HG03439 (cell line): ENCODE data around the gene PNPLA2.

Source experiments
- ATAC-seq: cut with Tn5 transposase; IDR thresholded peaks from one replicate; pipeline ENCODE4 v1.9.1; 2021; ENCODE audit warnings: mild to moderate bottlenecking, moderate library complexity; ENCODE audit not compliant: unreplicated experiment

PNPLA2 gene

GRCh38 chr11:829847-830294 lies 11.2 kb downstream of the PNPLA2 start:
- ATAC-seq: no peak

- peak; percentile 28 for ATAC-seq
Measured at GRCh38 chr11:830295-831117, 11.8 kb downstream of the PNPLA2 start.

DNA sequence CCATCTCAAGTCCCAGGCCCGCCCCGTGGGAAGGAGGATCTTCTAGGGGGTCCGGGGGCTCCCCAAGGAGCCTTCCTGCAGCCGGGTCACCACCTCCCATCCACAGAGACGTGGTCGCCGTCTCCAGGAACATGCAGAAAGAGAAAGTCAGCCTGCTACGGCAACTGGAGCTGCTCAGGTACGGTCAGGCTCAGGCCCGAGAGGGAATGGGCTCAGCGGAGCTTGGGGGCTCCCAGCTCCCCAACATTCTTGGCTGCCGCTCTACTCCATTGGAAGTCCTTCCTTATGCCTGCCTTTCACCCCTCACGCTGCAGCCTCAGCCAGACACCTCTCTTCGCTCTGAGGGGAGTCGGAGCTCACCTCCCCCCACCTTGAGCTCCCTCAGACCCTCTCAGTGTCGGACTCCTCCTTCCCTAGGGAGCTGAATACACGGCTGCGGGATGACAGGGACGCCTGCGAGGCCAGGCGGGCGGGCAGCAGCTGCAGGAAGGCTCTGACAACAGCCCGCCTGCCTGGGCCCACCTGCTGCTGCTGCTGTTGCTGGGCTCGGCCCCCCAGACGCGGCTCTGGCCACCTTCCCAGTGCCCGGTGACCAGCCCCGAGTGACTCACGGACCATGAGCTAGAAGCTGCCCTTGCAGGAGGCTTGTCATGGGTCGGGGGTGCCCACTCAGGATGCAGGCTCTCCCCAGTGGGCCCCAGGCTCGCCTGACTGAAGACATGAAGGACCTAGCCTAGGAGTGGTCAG lies 12.6 kb downstream of the PNPLA2 start:
- ATAC-seq: no peak

GRCh38 chr11:831961-832528 lies 13.3 kb downstream of the PNPLA2 start:
- ATAC-seq: no peak

- ATAC-seq: peak; percentile 42
Measured at GRCh38 chr11:832529-833113, 13.9 kb downstream of the PNPLA2 start, which contains the start of gene CD151. Gene CD151, plus strand, starts transcription at chr11:832952. Its CDS starts 3,118 bp downstream, at chr11:836070.

DNA sequence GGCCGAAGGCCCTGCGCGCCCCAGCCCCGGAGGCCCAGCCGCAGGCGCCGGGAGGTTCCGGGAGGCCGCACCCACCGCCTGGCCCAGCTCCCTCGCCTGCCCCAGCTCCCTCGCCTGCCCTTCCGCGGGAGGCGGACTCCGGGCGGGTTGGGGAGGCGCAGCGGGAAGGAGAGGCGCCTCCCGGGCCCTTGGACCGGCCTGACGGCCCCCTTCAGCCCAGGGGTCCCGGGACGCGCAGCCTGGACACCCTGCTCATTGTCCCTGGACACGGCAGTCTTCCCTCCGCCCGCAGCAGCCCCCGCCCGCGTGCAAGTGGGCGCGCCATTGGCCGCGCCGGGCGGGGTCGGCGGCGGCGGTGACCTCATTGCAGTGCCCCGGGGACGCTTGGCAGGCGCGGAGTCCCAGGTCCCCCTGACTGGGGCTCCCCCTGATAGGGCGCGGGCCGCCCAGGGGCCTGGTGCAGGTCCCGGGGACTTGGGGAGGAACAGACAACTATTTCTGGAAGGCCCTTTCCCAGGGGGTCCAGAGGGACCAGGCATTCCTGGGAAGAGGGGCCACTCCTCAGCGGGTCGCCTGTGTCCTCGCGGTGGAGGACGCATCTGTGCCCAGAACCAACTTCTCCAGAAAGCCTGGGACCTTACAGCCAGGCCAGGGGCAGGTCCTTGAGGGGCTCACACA lies 14.5 kb downstream of the PNPLA2 start:
- peak; percentile 6 for ATAC-seq

GRCh38 chr11:833849-834311 lies 15.2 kb downstream of the PNPLA2 start:
- ATAC-seq: no peak

- no peak for ATAC-seq
Measured at GRCh38 chr11:834371-835316, 15.9 kb downstream of the PNPLA2 start.

GRCh38 chr11:836274-836673 lies 17.6 kb downstream of the PNPLA2 start:
- no peak for ATAC-seq

- ATAC-seq: no peak
Measured at GRCh38 chr11:836700-837099, 18.0 kb downstream of the PNPLA2 start.

DNA sequence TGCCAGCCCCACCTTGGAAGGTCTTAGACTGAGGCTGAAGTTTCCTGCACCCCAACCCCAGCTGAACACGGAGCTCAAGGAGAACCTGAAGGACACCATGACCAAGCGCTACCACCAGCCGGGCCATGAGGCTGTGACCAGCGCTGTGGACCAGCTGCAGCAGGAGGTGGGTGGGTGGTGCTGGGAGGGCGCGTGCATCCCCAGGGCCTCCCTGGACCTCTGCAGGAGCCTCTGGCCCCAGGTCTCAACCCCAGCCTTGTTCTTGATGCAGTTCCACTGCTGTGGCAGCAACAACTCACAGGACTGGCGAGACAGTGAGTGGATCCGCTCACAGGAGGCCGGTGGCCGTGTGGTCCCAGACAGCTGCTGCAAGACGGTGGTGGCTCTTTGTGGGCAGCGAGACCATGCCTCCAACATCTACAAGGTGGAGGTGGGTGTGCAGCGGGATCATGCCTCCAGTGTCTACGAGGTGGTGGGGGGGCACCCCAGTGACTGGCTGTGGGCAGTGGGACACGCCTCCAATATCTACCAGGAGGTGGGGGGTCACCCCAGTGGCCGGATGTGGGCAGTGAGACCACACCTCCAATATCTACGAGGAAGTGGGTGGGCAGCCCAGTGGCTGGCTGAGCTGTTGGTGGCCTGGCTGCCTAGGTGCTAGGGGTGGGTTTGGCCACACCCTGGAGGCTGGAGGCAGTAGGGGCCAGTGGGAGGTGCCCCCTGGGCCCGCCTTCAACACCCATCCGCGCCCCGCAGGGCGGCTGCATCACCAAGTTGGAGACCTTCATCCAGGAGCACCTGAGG lies 18.7 kb downstream of the PNPLA2 start:
- no peak for ATAC-seq

DNA sequence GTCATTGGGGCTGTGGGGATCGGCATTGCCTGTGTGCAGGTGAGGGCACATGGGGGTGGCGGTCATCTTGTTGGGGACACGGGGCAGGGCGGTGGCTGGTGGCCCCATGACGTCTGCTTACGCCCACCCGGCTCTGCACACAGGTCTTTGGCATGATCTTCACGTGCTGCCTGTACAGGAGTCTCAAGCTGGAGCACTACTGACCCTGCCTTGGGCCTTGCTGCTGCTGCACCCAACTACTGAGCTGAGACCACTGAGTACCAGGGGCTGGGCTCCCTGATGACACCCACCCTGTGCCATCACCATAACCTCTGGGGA lies 19.2 kb downstream of the PNPLA2 start:
- ATAC-seq: no peak

- no peak for ATAC-seq
Measured at GRCh38 chr11:838441-839279, 19.9 kb downstream of the PNPLA2 start.

DNA sequence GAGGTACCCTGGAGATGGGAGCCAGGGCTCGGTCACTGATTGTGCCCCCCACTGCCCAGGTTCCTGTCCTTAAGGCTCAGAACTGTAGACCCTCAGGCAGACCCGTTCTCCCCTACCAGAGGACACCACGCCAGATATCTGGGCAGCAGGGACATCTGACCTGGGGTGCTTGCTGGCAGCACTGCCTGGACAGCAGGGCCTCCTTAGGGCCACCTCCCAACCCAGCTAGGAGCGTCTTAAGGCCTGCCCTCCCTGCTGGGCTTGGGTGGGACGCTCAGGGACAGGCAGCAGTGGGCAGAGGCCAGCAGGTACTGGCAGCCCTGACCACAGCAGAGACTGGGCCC lies 20.5 kb downstream of the PNPLA2 start:
- no peak for ATAC-seq

DNA sequence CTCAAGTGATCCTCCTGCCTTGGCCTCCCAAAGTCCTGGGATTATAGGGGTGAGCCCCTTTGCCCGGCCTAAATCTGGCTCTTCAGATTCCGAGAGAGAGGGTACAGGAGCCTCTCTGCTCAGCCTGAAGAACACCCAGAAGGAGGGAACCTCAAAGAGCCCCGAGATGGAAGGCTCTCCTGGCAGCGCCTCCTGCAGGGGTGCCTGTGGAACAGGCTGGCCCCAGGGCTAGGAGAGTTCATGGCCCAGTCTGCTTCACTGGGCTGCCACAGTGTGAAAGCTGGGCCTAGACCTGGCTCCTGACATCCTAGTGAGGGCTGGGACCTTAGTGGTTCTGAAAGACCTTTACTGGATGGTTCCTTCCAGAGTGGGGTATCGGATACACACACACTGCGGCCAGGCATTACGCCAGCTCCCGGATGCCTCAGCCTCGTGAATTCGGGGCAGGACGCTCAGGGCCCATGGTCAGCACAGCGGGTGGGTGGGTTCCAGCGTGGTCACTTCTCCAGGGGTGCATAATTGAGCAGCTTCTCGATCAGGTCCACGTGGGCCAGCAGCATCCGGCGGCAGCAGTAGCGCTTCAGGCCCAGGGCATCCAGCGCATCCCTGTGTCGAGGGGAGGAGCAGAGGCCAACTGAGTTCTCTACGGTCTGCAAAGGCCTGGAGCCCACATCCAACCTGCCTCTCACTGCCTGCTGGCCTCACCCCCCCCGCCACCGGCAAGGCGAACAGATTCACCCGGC lies 21.3 kb downstream of the PNPLA2 start:
- no peak for ATAC-seq

GRCh38 chr11:841981-842369 lies 23.3 kb downstream of the PNPLA2 start:
- ATAC-seq: no peak

DNA sequence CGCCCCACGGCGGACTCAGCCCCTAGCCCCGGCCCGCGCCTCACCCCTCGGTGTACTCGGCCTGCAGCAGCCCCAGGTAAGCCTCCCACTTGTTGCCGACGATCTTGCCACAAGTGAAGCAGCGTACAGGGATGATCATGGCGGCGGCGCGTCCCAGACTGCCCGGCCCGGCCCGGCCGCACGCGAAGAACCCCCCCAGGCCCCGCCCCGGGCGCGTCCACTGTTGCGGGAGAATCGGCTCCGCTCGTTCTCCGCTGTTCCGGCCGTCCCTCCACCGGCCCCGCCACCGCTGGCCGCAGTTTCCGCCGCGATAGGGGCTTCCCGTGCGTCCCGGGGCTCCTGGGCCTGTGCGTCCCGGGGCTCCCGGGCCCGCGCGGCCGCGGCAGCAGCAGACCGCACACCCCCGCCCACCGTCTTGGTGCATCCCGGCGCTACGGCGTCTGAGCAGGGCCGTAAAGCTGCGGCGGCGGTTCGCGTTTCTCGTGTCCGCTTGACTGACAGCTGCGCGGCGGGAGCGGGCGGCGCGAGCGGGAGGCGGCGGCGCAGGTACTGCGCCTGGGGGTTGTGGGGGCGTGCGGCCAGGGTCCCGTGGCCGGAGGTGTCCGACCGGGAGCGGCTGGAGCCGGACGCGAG lies 23.8 kb downstream of the PNPLA2 start, which contains the start of the genes POLR2L and TSPAN4:
Gene POLR2L (minus strand): TSS at position 160 of the 633 bp plus-strand sequence. CDS start 21 bp downstream, at position 139.
Gene TSPAN4 (plus strand): TSS at position 483 of the 633 bp plus-strand sequence. CDS start 7,453 bp downstream, outside the sequence.
- peak; percentile 65 for ATAC-seq
